ENCODE results near the gene RSPRY1. TPM values are rescaled to one million over a fixed set of nuclear protein-coding genes. Genes with fewer than 3 reads are reported as not detected.

Gene RSPRY1
- total and polyA plus RNA-seq, 2 of the 8 experiments (the other 6 are each of a cell fraction or from before 2014, with no cell fraction given): 11.5 to 32.5 TPM

DNA sequence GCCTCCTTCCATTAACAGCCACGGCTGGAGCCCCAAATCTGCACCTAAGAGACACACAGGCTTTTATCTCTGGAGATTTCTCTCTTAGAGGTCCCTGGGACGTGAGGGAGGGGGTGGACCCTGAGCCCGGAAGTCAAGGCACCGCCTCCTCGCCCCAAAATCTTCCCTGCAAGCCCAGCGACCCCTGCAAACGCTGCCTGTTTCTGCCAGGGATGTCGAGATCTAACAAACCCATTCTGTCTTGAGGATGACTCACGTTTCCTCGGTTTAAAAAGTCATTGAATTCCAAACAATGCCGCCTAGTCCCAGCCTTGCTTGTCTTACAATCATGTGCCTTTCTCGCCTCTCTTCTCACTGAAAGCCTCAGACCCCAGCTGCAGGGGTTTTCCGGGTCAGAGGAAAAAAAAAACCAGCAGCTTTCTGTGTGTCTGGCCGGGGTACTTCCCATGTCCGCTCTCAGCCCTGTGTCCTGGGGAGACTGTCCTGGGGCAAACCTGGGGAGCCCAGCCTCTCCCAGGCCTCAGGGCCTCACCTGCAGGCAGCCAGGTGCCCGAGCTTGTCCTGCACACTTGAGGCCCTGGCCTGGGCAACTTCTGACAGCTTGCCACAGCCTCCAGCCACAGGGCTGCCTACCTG lies 74.3 kb downstream of the RSPRY1 start (continued):
- TF ChIP-seq, protein P1, sequence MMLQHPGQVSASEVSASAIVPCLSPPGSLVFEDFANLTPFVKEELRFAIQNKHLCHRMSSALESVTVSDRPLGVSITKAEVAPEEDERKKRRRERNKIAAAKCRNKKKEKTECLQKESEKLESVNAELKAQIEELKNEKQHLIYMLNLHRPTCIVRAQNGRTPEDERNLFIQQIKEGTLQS (IDR thresholded peaks at IDR 0.05; ENCODE audit: insufficient read depth, low read depth, low read length): no peak

Measured in H1 (cell line).